Caco-2 (cell line): ENCODE results near the gene SLC4A11. TPM values are rescaled to one million over a fixed set of nuclear protein-coding genes. Genes with fewer than 3 reads are reported as not detected.

ENCODE experiments used
- BruUV-seq: library from RNA; stranded (reverse); fragments of 400-500 nt; replicated peaks from 2 replicates; lab custom pipeline; 2021; lab: Mats Ljungman, UMichigan
- CTCF ChIA-PET: fragments of 300-600 bp; sonication (Branson Sonifier 250); formaldehyde crosslinking; loops from one replicate; lab custom pipeline; 2022; ENCODE audit warnings: antibody characterized with exemption; lab: Charles Lee
- POLR2A ChIA-PET: fragments of 300-600 bp; sonication (Branson Sonifier 250); formaldehyde crosslinking; loops from one replicate; lab custom pipeline; 2022; ENCODE audit warnings: antibody characterized with exemption; lab: Charles Lee
- DNase-seq, 2 experiments: peaks; one replicate each; pipeline versions ENCODE4 v3.0.0 to v3.0.0-alpha.2; 2020 to 2022
- H3K27me3 ChIP-seq: replicated peaks from 2 replicates; pipeline ENCODE4 v1.6.0; 2011; ENCODE audit warnings: low read length; ENCODE audit not compliant: control insufficient read depth, insufficient read depth
- H3K36me3 ChIP-seq: 2 replicates; pipeline ENCODE4 v1.5.1; 2011; ENCODE audit warnings: low read length; ENCODE audit not compliant: control insufficient read depth, insufficient read depth
- H3K4me1 ChIP-seq: fragments of 250-450 bp; sonication (Bioruptor Pico); 2 replicates; pipeline ENCODE4 v1.5.1; 2020; ENCODE audit warnings: mild to moderate bottlenecking
- H3K4me3 ChIP-seq: 2 replicates; pipeline ENCODE4 v1.5.1; 2011; ENCODE audit warnings: low read depth, mild to moderate bottlenecking, control low read depth, low read length
- H3K9me3 ChIP-seq: fragments of 250-450 bp; sonication (Bioruptor Pico); 2 replicates; pipeline ENCODE4 v1.5.1; 2020; ENCODE audit warnings: mild to moderate bottlenecking, moderate library complexity
- H3K27ac Mint-ChIP-seq: one replicate; pipeline ENCODE4 v1.8.0; 2022; ENCODE audit warnings: mixed read lengths; ENCODE audit not compliant: unreplicated experiment
- H3K27me3 Mint-ChIP-seq: one replicate; pipeline ENCODE4 v1.8.0; 2022; ENCODE audit warnings: mixed read lengths; ENCODE audit not compliant: insufficient read depth, unreplicated experiment
- H3K36me3 Mint-ChIP-seq: one replicate; pipeline ENCODE4 v1.8.0; 2022; ENCODE audit warnings: mild to moderate bottlenecking, mixed read lengths; ENCODE audit not compliant: insufficient read depth, unreplicated experiment
- H3K4me1 Mint-ChIP-seq: one replicate; pipeline ENCODE4 v1.8.0; 2022; ENCODE audit warnings: low read depth, mixed read lengths; ENCODE audit not compliant: unreplicated experiment
- H3K4me3 Mint-ChIP-seq: one replicate; pipeline ENCODE4 v1.8.0; 2022; ENCODE audit warnings: mild to moderate bottlenecking, moderate library complexity, mixed read lengths; ENCODE audit not compliant: unreplicated experiment
- H3K9me3 Mint-ChIP-seq: one replicate; pipeline ENCODE4 v1.8.0; 2022; ENCODE audit warnings: mixed read lengths; ENCODE audit not compliant: unreplicated experiment
- CTCF ChIP-seq, 2 experiments: fragments of 200-600 bp in 1 of 2; IDR thresholded peaks; 1 replicate in 1 of 2; 2 replicates in 1 of 2; pipeline versions ENCODE4 v1.5.1 to v1.8.0; 2011 to 2022; ENCODE audit warnings: antibody characterized with exemption in 1 of 2, control low read depth in 1 of 2, inconsistent platforms in 1 of 2, low read depth in 1 of 2, low read length in 1 of 2, mild to moderate bottlenecking in 1 of 2, moderate library complexity in 1 of 2; ENCODE audit not compliant: insufficient read depth in 1 of 2, severe bottlenecking in 1 of 2, unreplicated experiment in 1 of 2
- intact Hi-C: fragments of 100-400 bp; cut with micrococcal nuclease; formaldehyde crosslinking; loops from one replicate; pipeline ENCODE4 v1.10.0; 2022; ENCODE audit not compliant: unreplicated experiment
- total RNA-seq: library from RNA; stranded (reverse); gene quantifications from 2 replicates; pipeline ENCODE4 v1.2.3, GENCODE V29; 2022

The SLC4A11 gene
- total RNA-seq, 1 experiment from 2014 or later: 9.5 TPM

GRCh38 chr20:3180319-3180718 is 58.7 kb downstream of the SLC4A11 start:
- ChIA-PET CTCF (interaction anchor here (0.6 kb wide), 1 partner anchor 68 kb away, joined by 3 read pairs; no protein-coding TSS in a partner anchor), POLR2A (no interaction called here)
- Mint-ChIP-seq H3K9me3 (no peaks in the 10 kb centered on the region), H3K27ac (no peak overlapping the region), H3K4me1 (peaks cover 5% of the 10 kb centered on the region), H3K27me3 (no peaks in the 10 kb centered on the region), H3K36me3 (no peaks in the 10 kb centered on the region), H3K4me3 (no peak overlapping the region)
- intact Hi-C loops: no loop called here
- no peak for TF ChIP-seq CTCF (IDR thresholded peaks at IDR 0.05; ENCODE audit: insufficient read depth in 1 of 2, low read depth in 1 of 2, low read length in 1 of 2, severe bottlenecking in 1 of 2, unreplicated experiment in 1 of 2)
- H3K4me1 ChIP-seq: peaks cover 2% of the 10 kb centered on the region; the same call in 1 of the 2 replicates
- H3K4me3 ChIP-seq: no peak overlapping the region
- BruUV-seq: no TSS peak
- no peaks in the 10 kb centered on the region; the same call in 1 of the 2 replicates for H3K36me3 ChIP-seq
- DNase-seq: no peak
- H3K27me3 ChIP-seq: no peaks in the 10 kb centered on the region
- no peaks in the 10 kb centered on the region for H3K9me3 ChIP-seq

GRCh38 chr20:3177746-3178485 is 61.1 kb downstream of the SLC4A11 start:
- POLR2A ChIA-PET: no interaction called here
- peaks cover 6% of the 10 kb centered on the region; the same call in 1 of the 2 replicates for H3K4me1 ChIP-seq

More at GRCh38 chr20:3177746-3178485, 61.1 kb downstream of the SLC4A11 start:
- no peaks in the 10 kb centered on the region for H3K27me3 Mint-ChIP-seq
- H3K9me3 Mint-ChIP-seq: no peaks in the 10 kb centered on the region
- no peak overlapping the region for H3K4me3 Mint-ChIP-seq
- DNase-seq: no peak
- peaks cover 15% of the 10 kb centered on the region for H3K4me1 Mint-ChIP-seq
- Histone ChIP-seq H3K4me3 (no peak overlapping the region), H3K9me3 (no peaks in the 10 kb centered on the region), H3K27me3 (no peaks in the 10 kb centered on the region), H3K36me3 (no peaks in the 10 kb centered on the region; the same call in 1 of the 2 replicates)
- intact Hi-C loops: no loop called here
- TF ChIP-seq CTCF (IDR thresholded peaks at IDR 0.05; ENCODE audit: insufficient read depth in 1 of 2, low read depth in 1 of 2, low read length in 1 of 2, severe bottlenecking in 1 of 2, unreplicated experiment in 1 of 2): no peak
- CTCF ChIA-PET: no interaction called here
- BruUV-seq: no TSS peak
- peaks cover 12% of the 10 kb centered on the region for H3K36me3 Mint-ChIP-seq
- no peak overlapping the region for H3K27ac Mint-ChIP-seq

Other genes with a start within 250 kb of the SLC4A11 start
- 0.74 TPM in 1 of 2 replicates, not detected in the other for gene GNRH2, start 195.6 kb downstream of the SLC4A11 start, total RNA-seq
- gene MRPS26, start 193.1 kb downstream of the SLC4A11 start, total RNA-seq: 93.9 and 95.0 TPM in 2 replicates
- gene OXT, start 167.6 kb downstream of the SLC4A11 start, total RNA-seq: 1.9 and 2.7 TPM in 2 replicates
- not detected in 2 replicates for gene AVP, start 154.5 kb downstream of the SLC4A11 start, total RNA-seq
- 24.2 and 27.4 TPM in 2 replicates for gene FASTKD5, start 79.3 kb downstream of the SLC4A11 start, total RNA-seq
- 6.7 and 6.9 TPM in 2 replicates for gene UBOX5, start 79.3 kb downstream of the SLC4A11 start, total RNA-seq
- 4.3 and 4.5 TPM in 2 replicates for gene LZTS3, start 65.6 kb downstream of the SLC4A11 start, total RNA-seq
- gene DDRGK1, start 34.5 kb downstream of the SLC4A11 start, total RNA-seq: 76.3 and 84.8 TPM in 2 replicates
- gene ITPA, start 29.7 kb downstream of the SLC4A11 start, total RNA-seq: 68.4 and 73.8 TPM in 2 replicates
- not detected in 2 replicates for gene DNAAF9, start 168.5 kb upstream of the SLC4A11 start, total RNA-seq
- 39.3 and 41.4 TPM in 2 replicates for gene ATRN, start 231.8 kb upstream of the SLC4A11 start, total RNA-seq